ENCODE results near the gene TMEM80. TPM values are rescaled to one million over a fixed set of nuclear protein-coding genes. Genes with fewer than 3 reads are reported as not detected.
"Not testable (repeated sequence)": the region's sequence is repeated elsewhere in the genome, so short reads cannot be mapped to it uniquely, and the experiment has no call there.

The TMEM80 gene
- polyA plus RNA-seq, 1 donor, result 36.1 TPM

DNA sequence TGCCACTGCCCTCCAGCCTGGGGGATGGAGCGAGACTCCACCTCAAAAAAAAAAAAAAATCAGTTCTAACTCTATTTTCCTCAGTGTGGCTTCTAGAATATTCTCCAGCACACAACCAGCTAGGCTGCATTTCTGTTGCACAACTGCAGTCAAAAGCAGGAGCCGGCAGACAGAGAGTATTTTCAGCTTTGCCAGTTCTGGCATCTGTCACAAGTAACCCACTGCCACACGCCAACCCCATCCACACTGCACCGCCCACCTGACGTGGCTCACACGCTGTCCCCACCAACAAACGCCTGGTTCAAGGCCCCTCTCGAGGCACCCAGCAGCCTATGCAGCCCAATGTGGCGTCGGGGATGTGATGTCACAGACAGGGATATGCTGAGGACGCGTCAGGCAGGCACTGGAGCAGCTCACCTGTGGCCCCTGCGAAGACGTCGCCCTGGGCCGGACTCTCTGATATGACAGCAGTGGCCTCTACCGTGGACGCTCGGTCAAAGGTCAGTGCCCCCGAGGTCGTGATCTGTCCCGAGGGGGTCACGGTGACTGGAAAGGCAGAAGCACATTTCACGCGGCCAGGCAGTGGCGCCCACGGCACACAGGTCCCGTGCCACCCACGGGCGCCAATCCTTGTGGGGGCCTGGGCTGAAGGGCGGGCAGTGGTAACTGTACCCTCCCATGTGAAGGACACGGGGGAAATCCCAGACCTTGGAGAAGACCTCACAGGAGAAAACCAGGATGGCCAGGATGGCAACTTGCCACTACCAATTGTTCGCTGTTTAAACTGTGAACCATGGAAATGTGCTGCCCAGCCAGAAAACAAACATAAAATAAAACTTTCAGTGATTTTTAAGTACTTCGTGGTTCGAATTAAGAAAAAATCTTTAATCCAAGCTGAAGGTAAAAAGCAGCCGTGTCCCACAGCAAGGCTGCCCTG is 16.1 kb upstream of the TMEM80 start:
- Histone ChIP-seq H3K4me1 (ENCODE audit: control insufficient read depth, insufficient read depth, low read length) (no peaks in the 10 kb centered on the region), H3K36me3 (ENCODE audit: control insufficient read depth, insufficient read depth, low read length) (peaks cover 54% of the 10 kb centered on the region), H3K9me3 (ENCODE audit: control insufficient read depth, low read depth, low read length) (no peaks in the 10 kb centered on the region), H3K27ac (ENCODE audit: low read length) (no peak overlapping the region), H3K4me3 (ENCODE audit: low read length) (no peak overlapping the region), H3K27me3 (ENCODE audit: control insufficient read depth, insufficient read depth, low read length) (no peaks in the 10 kb centered on the region)
- no peak for DNase-seq
- WGBS (ENCODE audit: insufficient coverage, low lambda C conversion rate), result no CpG with 5 or more reads among the region's 36 CpGs

DNA sequence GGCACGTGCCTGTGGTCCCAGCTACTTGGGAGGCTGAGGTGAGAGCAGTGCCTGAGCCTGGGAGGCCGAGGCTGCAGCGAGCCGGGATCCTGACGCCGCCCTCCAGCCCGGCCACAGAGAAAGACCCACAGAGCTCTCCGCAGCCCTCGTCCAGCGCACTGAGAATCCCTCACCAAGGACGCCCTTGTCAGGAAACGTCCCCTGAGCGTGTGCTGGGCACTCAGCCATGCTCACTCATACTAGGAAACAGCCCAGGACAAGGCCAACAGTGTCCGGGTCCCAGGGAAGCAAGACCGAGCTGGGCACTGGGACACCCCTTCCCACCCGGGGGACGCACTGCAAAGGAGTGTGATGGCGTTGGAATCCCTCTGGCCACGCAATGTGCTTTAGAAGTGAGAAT is 15.1 kb upstream of the TMEM80 start:
- DNase-seq, result no peak
- Histone ChIP-seq H3K9me3 (ENCODE audit: control insufficient read depth, low read depth, low read length) (no peaks in the 10 kb centered on the region), H3K27ac (ENCODE audit: low read length) (no peak overlapping the region), H3K27me3 (ENCODE audit: control insufficient read depth, insufficient read depth, low read length) (no peaks in the 10 kb centered on the region), H3K36me3 (ENCODE audit: control insufficient read depth, insufficient read depth, low read length) (peaks cover 54% of the 10 kb centered on the region), H3K4me3 (ENCODE audit: low read length) (no peak overlapping the region), H3K4me1 (ENCODE audit: control insufficient read depth, insufficient read depth, low read length) (no peaks in the 10 kb centered on the region)
- WGBS (ENCODE audit: insufficient coverage, low lambda C conversion rate), result no CpG with 5 or more reads among the region's 19 CpGs

DNA sequence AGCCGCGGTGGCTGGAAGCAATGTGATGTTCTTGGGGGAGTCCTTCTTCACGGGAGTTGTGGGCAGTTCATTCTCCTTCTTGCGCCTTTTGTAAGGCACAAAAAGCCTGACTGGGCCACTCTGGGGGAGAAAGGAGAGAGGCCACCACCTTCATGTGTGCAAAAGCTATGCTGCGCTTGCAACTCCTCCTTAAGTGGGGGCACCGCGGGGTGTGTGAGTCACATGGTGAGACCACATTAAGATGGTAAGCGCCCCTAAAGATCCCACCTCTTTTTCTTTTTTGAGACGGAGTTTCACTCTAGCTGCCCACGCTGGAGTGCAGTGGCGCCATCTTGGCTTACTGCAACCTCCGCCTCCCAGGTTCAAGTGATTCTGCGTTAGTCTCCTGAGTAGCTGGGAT is 14.6 kb upstream of the TMEM80 start:
- Histone ChIP-seq H3K9me3 (ENCODE audit: control insufficient read depth, low read depth, low read length) (no peaks in the 10 kb centered on the region), H3K27ac (ENCODE audit: low read length) (no peak overlapping the region), H3K36me3 (ENCODE audit: control insufficient read depth, insufficient read depth, low read length) (peaks cover 58% of the 10 kb centered on the region), H3K4me1 (ENCODE audit: control insufficient read depth, insufficient read depth, low read length) (no peaks in the 10 kb centered on the region), H3K4me3 (ENCODE audit: low read length) (no peak overlapping the region), H3K27me3 (ENCODE audit: control insufficient read depth, insufficient read depth, low read length) (no peaks in the 10 kb centered on the region)
- DNase-seq, result no peak
- WGBS (ENCODE audit: insufficient coverage, low lambda C conversion rate), result 100% methylated on average over 1 of the region's 13 CpGs

DNA sequence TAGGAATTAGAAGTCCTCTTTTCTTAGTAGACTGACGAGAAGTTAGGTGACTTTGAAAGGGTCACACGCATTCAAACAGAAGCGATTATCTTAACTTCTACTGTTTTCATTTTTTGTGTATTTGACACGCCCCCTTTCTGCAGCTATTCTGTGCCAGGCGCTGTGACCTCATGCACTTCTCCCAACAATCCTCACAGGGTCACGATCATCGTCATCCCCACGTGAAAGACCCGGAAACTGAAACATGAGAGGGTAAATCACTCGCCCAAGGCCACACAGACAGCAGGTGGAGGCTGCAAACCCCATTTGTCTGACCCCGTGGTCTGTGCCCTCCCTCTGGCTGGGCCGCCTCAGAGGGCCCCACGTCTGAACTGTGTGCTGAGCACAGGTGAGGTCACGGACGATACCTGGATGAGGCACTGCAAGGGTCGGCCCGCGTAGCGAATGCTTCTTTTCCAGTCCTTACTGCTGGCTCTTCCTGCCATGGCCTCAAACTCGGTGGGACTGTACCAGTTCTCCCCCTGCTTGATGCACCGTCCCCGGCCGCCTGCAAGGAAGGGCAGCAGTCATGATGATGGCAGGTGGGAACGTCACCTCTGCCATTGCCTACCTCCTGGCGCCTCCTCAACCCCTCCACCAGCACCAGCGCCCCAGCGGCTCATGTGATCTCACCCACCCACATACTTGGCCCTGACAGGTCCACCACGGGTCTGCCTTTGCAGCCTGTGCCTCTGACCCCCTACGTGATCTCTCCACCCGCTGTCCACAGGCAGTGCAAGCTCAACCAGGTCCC is 9.0 kb upstream of the TMEM80 start:
- Histone ChIP-seq H3K27ac (ENCODE audit: low read length) (no peak overlapping the region), H3K4me1 (ENCODE audit: control insufficient read depth, insufficient read depth, low read length) (peaks cover 6% of the 10 kb centered on the region), H3K27me3 (ENCODE audit: control insufficient read depth, insufficient read depth, low read length) (no peaks in the 10 kb centered on the region), H3K4me3 (ENCODE audit: low read length) (no peak overlapping the region), H3K9me3 (ENCODE audit: control insufficient read depth, low read depth, low read length) (peaks cover 3% of the 10 kb centered on the region), H3K36me3 (ENCODE audit: control insufficient read depth, insufficient read depth, low read length) (peaks cover 65% of the 10 kb centered on the region)
- no peak for DNase-seq
- 93% methylated on average over 3 of the region's 30 CpGs for WGBS (ENCODE audit: insufficient coverage, low lambda C conversion rate)

DNA sequence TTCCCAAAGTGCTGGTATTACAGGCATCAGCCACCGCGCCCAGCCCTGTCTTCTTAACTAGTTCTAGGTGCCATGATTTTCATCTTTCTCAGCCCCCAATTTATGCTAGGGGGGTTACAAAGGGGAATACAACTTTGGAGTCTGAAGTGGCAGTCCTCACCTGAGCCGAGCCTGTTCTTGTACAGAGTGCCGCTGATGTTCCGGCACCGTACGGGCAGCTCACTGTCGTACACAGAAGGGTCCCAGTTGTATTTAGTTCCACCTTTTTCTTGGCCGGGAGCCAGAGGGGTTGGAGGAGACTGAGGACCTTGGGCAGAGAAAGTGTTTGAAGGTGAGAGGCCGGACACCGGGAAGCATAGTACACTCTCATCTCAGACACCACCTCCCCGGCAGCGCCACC is 7.9 kb upstream of the TMEM80 start:
- no CpG with 5 or more reads among the region's 13 CpGs for WGBS (ENCODE audit: insufficient coverage, low lambda C conversion rate)
- H3K4me3 ChIP-seq (ENCODE audit: low read length), result no peak overlapping the region
- DNase-seq, result no peak
- peaks cover 55% of the 10 kb centered on the region for H3K36me3 ChIP-seq (ENCODE audit: control insufficient read depth, insufficient read depth, low read length)
- H3K4me1 ChIP-seq (ENCODE audit: control insufficient read depth, insufficient read depth, low read length), result peaks cover 6% of the 10 kb centered on the region
- no peak overlapping the region for H3K27ac ChIP-seq (ENCODE audit: low read length)
- no peaks in the 10 kb centered on the region for H3K27me3 ChIP-seq (ENCODE audit: control insufficient read depth, insufficient read depth, low read length)
- peaks cover 3% of the 10 kb centered on the region for H3K9me3 ChIP-seq (ENCODE audit: control insufficient read depth, low read depth, low read length)

DNA sequence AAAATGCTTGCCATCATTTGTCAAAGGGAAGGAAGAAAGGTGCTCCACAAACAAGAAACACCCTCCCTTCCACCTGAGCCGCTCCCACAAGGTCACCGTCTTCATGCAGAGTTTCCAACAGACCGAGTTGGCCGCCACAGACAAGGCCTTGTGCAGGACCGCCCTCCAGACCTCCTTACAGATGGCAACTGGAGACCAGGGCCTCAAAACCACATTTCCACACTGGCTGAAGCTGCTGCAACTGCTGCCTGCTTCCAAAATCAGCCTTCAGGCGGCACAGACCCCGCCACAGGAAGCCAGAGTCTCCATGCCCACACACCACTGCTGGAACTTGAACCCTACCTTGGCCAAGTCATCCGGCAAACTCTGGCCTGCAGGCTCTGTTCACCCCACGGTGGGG is 6.9 kb upstream of the TMEM80 start:
- H3K4me3 ChIP-seq (ENCODE audit: low read length), result no peak overlapping the region
- WGBS (ENCODE audit: insufficient coverage, low lambda C conversion rate), result no CpG with 5 or more reads among the region's 9 CpGs

DNA sequence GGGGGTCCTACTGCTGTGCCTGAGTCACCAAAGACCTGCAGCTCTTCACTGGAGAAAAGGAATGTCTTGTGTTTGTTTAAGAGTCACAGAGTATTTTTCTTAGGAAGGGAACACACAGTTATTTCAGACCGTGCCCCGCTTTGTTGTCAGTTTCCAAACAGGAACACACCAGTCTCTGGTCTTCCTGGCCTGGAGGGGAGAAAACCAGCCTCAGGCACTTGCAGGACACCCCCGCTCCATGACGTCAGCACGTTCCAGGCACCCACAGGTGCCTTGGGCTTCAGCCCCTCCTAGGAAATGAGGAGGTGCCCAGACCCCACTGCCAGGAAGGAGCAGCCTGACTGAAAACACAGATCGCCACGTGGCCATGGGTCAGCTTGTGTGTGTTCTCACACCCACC is 6.0 kb upstream of the TMEM80 start:
- no CpG with 5 or more reads among the region's 7 CpGs for WGBS (ENCODE audit: insufficient coverage, low lambda C conversion rate)
- Histone ChIP-seq H3K27me3 (ENCODE audit: control insufficient read depth, insufficient read depth, low read length) (no peaks in the 10 kb centered on the region), H3K9me3 (ENCODE audit: control insufficient read depth, low read depth, low read length) (peaks cover 11% of the 10 kb centered on the region), H3K4me3 (ENCODE audit: low read length) (no peak overlapping the region), H3K36me3 (ENCODE audit: control insufficient read depth, insufficient read depth, low read length) (peaks cover 42% of the 10 kb centered on the region), H3K4me1 (ENCODE audit: control insufficient read depth, insufficient read depth, low read length) (peaks cover 17% of the 10 kb centered on the region), H3K27ac (ENCODE audit: low read length) (no peak overlapping the region)
- no peak for DNase-seq

More for the DNA sequence above, 6.9 kb upstream of the TMEM80 start:
- Histone ChIP-seq H3K4me1 (ENCODE audit: control insufficient read depth, insufficient read depth, low read length) (peaks cover 8% of the 10 kb centered on the region), H3K27ac (ENCODE audit: low read length) (no peak overlapping the region), H3K36me3 (ENCODE audit: control insufficient read depth, insufficient read depth, low read length) (peaks cover 47% of the 10 kb centered on the region), H3K9me3 (ENCODE audit: control insufficient read depth, low read depth, low read length) (peaks cover 3% of the 10 kb centered on the region), H3K27me3 (ENCODE audit: control insufficient read depth, insufficient read depth, low read length) (no peaks in the 10 kb centered on the region)
- no peak for DNase-seq

DNA sequence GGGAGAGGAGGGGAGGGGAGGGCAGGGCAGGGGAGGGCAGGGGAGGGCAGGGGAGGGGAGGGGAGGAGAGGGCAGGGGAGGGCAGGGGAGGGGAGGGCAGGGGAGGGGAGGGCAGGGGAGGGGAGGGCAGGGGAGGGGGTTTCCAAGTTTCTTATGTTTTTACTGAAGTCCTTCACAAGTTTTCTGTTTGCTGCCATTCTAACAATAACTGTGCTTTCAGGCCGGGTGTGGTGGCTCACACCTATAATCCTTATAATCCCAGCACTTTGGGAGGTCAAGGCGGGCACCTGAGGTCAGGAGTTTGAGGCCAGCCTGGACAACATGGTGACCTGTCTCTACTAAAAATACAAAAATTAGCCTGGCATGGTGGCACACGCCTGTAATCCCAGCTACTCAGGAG is 5.4 kb upstream of the TMEM80 start:
- not testable (repeated sequence) for H3K27me3 ChIP-seq (ENCODE audit: control insufficient read depth, insufficient read depth, low read length); H3K4me3 ChIP-seq (ENCODE audit: low read length); DNase-seq; H3K27ac ChIP-seq (ENCODE audit: low read length)
- H3K4me1 ChIP-seq (ENCODE audit: control insufficient read depth, insufficient read depth, low read length), result peaks cover 17% of the 10 kb centered on the region
- peaks cover 39% of the 10 kb centered on the region for H3K36me3 ChIP-seq (ENCODE audit: control insufficient read depth, insufficient read depth, low read length)
- H3K9me3 ChIP-seq (ENCODE audit: control insufficient read depth, low read depth, low read length), result peaks cover 11% of the 10 kb centered on the region
- no CpG with 5 or more reads among the region's 3 CpGs for WGBS (ENCODE audit: insufficient coverage, low lambda C conversion rate)

DNA sequence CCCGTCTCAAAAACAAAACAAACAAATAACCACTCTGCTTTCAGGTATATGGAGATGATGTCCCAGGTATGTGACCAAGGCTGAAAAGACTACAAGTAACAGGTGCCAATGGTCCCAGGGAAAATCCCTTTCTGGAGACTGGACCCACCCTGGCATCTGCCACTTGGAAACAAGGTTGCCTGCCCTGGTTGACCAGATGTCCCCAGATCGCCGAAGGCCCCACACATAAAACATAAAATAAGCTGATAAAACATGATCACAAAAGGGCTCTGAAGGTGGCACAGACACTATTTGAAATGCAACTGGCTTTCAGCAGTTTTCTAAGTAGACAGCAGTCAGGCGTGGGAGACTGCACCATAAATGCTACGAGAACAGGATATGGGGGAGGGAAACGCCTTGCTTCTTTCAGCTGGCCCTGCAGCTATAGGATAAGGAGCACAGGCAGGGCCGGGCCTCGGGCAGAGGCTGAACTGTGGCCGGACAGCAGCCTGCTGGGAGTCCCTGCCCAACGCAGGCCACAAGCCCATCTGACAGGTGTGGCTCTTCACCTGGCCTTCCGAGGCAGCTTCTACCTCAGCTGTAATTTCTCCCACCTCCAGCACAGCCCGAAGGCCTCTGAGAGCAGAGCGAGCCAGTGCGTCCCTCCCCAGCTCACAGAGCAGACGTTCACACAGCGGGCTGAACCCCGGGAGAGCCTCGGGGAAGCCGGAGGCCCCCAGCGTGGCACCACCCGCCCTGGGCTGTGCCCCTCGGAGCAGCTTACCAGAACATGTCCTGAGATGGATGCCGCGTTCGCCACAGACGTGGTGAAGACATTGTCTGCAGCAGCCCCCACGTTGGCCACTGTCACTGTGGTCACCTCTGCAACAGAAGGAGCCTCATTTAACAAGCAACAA is 4.6 kb upstream of the TMEM80 start:
- no CpG with 5 or more reads among the region's 27 CpGs for WGBS (ENCODE audit: insufficient coverage, low lambda C conversion rate)
- Histone ChIP-seq H3K4me1 (ENCODE audit: control insufficient read depth, insufficient read depth, low read length) (peaks cover 17% of the 10 kb centered on the region), H3K27me3 (ENCODE audit: control insufficient read depth, insufficient read depth, low read length) (no peaks in the 10 kb centered on the region), H3K9me3 (ENCODE audit: control insufficient read depth, low read depth, low read length) (peaks cover 11% of the 10 kb centered on the region), H3K4me3 (ENCODE audit: low read length) (no peak overlapping the region), H3K27ac (ENCODE audit: low read length) (peak overlapping the region; percentile 21), H3K36me3 (ENCODE audit: control insufficient read depth, insufficient read depth, low read length) (peaks cover 34% of the 10 kb centered on the region)
- DNase-seq, result peak in 1 of 2 donors; percentile 80

Data from large intestine (tissue), 3 donors.